ENCODE data around the gene ZNF277.

The ZNF277 gene

GRCh38 chr7:112171673-112172072 lies 34.8 kb upstream of the ZNF277 start:
- no peak overlapping the region for H3K4me3 ChIP-seq (ENCODE audit: low read depth, low read length)
- no peak overlapping the region for H3K9ac ChIP-seq (ENCODE audit: low read depth, low read length)
- no peaks in the 10 kb centered on the region for H3K9me3 ChIP-seq (ENCODE audit: control insufficient read depth, insufficient read depth, low read length)
- no peaks in the 10 kb centered on the region for H3K36me3 ChIP-seq (ENCODE audit: control insufficient read depth, insufficient read depth, low read length)
- H3K4me1 ChIP-seq (ENCODE audit: control insufficient read depth, insufficient read depth, low read length), result no peaks in the 10 kb centered on the region
- no peaks in the 10 kb centered on the region for H3K27me3 ChIP-seq (ENCODE audit: control insufficient read depth, insufficient read depth, low read length)

GRCh38 chr7:112172870-112173567 lies 33.5 kb upstream of the ZNF277 start:
- no peaks in the 10 kb centered on the region for H3K9me3 ChIP-seq (ENCODE audit: control insufficient read depth, insufficient read depth, low read length)
- H3K4me1 ChIP-seq (ENCODE audit: control insufficient read depth, insufficient read depth, low read length), result peaks cover 2% of the 10 kb centered on the region
- H3K4me3 ChIP-seq (ENCODE audit: low read depth, low read length), result no peak overlapping the region
- H3K36me3 ChIP-seq (ENCODE audit: control insufficient read depth, insufficient read depth, low read length), result no peaks in the 10 kb centered on the region
- no peak overlapping the region for H3K9ac ChIP-seq (ENCODE audit: low read depth, low read length)
- no peaks in the 10 kb centered on the region for H3K27me3 ChIP-seq (ENCODE audit: control insufficient read depth, insufficient read depth, low read length)

GRCh38 chr7:112173568-112173905 lies 33.0 kb upstream of the ZNF277 start:
- no peaks in the 10 kb centered on the region for H3K36me3 ChIP-seq (ENCODE audit: control insufficient read depth, insufficient read depth, low read length)
- peaks cover 2% of the 10 kb centered on the region for H3K4me1 ChIP-seq (ENCODE audit: control insufficient read depth, insufficient read depth, low read length)
- no peak overlapping the region for H3K4me3 ChIP-seq (ENCODE audit: low read depth, low read length)
- no peak overlapping the region for H3K9ac ChIP-seq (ENCODE audit: low read depth, low read length)
- H3K9me3 ChIP-seq (ENCODE audit: control insufficient read depth, insufficient read depth, low read length), result no peaks in the 10 kb centered on the region
- no peaks in the 10 kb centered on the region for H3K27me3 ChIP-seq (ENCODE audit: control insufficient read depth, insufficient read depth, low read length)

GRCh38 chr7:112174192-112174591 lies 32.3 kb upstream of the ZNF277 start:
- Histone ChIP-seq H3K4me1 (ENCODE audit: control insufficient read depth, insufficient read depth, low read length) (peaks cover 2% of the 10 kb centered on the region), H3K9me3 (ENCODE audit: control insufficient read depth, insufficient read depth, low read length) (no peaks in the 10 kb centered on the region), H3K27me3 (ENCODE audit: control insufficient read depth, insufficient read depth, low read length) (no peaks in the 10 kb centered on the region), H3K36me3 (ENCODE audit: control insufficient read depth, insufficient read depth, low read length) (no peaks in the 10 kb centered on the region), H3K4me3 (ENCODE audit: low read depth, low read length) (no peak overlapping the region), H3K9ac (ENCODE audit: low read depth, low read length) (no peak overlapping the region)

- no peak overlapping the region for H3K4me3 ChIP-seq (ENCODE audit: low read depth, low read length)
- no peaks in the 10 kb centered on the region for H3K36me3 ChIP-seq (ENCODE audit: control insufficient read depth, insufficient read depth, low read length)
- no peak overlapping the region for H3K9ac ChIP-seq (ENCODE audit: low read depth, low read length)
- no peaks in the 10 kb centered on the region for H3K9me3 ChIP-seq (ENCODE audit: control insufficient read depth, insufficient read depth, low read length)
- H3K27me3 ChIP-seq (ENCODE audit: control insufficient read depth, insufficient read depth, low read length), result no peaks in the 10 kb centered on the region
- H3K4me1 ChIP-seq (ENCODE audit: control insufficient read depth, insufficient read depth, low read length), result peaks cover 7% of the 10 kb centered on the region
These were observed 30.3 kb upstream of the ZNF277 start for GRCh38 chr7:112176241-112176640.

- H3K4me1 ChIP-seq (ENCODE audit: control insufficient read depth, insufficient read depth, low read length), result peaks cover 7% of the 10 kb centered on the region
- no peak overlapping the region for H3K4me3 ChIP-seq (ENCODE audit: low read depth, low read length)
- H3K36me3 ChIP-seq (ENCODE audit: control insufficient read depth, insufficient read depth, low read length), result no peaks in the 10 kb centered on the region
- no peaks in the 10 kb centered on the region for H3K27me3 ChIP-seq (ENCODE audit: control insufficient read depth, insufficient read depth, low read length)
- no peak overlapping the region for H3K9ac ChIP-seq (ENCODE audit: low read depth, low read length)
- H3K9me3 ChIP-seq (ENCODE audit: control insufficient read depth, insufficient read depth, low read length), result no peaks in the 10 kb centered on the region
These were observed 29.6 kb upstream of the ZNF277 start for GRCh38 chr7:112176693-112177415.

- Histone ChIP-seq H3K4me3 (ENCODE audit: low read depth, low read length) (no peak overlapping the region), H3K36me3 (ENCODE audit: control insufficient read depth, insufficient read depth, low read length) (no peaks in the 10 kb centered on the region), H3K9me3 (ENCODE audit: control insufficient read depth, insufficient read depth, low read length) (no peaks in the 10 kb centered on the region), H3K9ac (ENCODE audit: low read depth, low read length) (no peak overlapping the region), H3K4me1 (ENCODE audit: control insufficient read depth, insufficient read depth, low read length) (peaks cover 7% of the 10 kb centered on the region), H3K27me3 (ENCODE audit: control insufficient read depth, insufficient read depth, low read length) (no peaks in the 10 kb centered on the region)
These were observed 26.3 kb upstream of the ZNF277 start for GRCh38 chr7:112180223-112180622.

- Histone ChIP-seq H3K27me3 (ENCODE audit: control insufficient read depth, insufficient read depth, low read length) (no peaks in the 10 kb centered on the region), H3K4me3 (ENCODE audit: low read depth, low read length) (no peak overlapping the region), H3K9ac (ENCODE audit: low read depth, low read length) (no peak overlapping the region), H3K36me3 (ENCODE audit: control insufficient read depth, insufficient read depth, low read length) (no peaks in the 10 kb centered on the region), H3K4me1 (ENCODE audit: control insufficient read depth, insufficient read depth, low read length) (peaks cover 5% of the 10 kb centered on the region), H3K9me3 (ENCODE audit: control insufficient read depth, insufficient read depth, low read length) (no peaks in the 10 kb centered on the region)
These were observed 23.7 kb upstream of the ZNF277 start for GRCh38 chr7:112182749-112183148.

- H3K36me3 ChIP-seq (ENCODE audit: control insufficient read depth, insufficient read depth, low read length), result no peaks in the 10 kb centered on the region
- no peaks in the 10 kb centered on the region for H3K9me3 ChIP-seq (ENCODE audit: control insufficient read depth, insufficient read depth, low read length)
- no peaks in the 10 kb centered on the region for H3K27me3 ChIP-seq (ENCODE audit: control insufficient read depth, insufficient read depth, low read length)
- H3K4me3 ChIP-seq (ENCODE audit: low read depth, low read length), result no peak overlapping the region
- H3K9ac ChIP-seq (ENCODE audit: low read depth, low read length), result no peak overlapping the region
- H3K4me1 ChIP-seq (ENCODE audit: control insufficient read depth, insufficient read depth, low read length), result peaks cover 5% of the 10 kb centered on the region
These were observed 23.2 kb upstream of the ZNF277 start for GRCh38 chr7:112183266-112183665.

- Histone ChIP-seq H3K9me3 (ENCODE audit: control insufficient read depth, insufficient read depth, low read length) (no peaks in the 10 kb centered on the region), H3K27me3 (ENCODE audit: control insufficient read depth, insufficient read depth, low read length) (no peaks in the 10 kb centered on the region), H3K9ac (ENCODE audit: low read depth, low read length) (no peak overlapping the region), H3K4me1 (ENCODE audit: control insufficient read depth, insufficient read depth, low read length) (peaks cover 5% of the 10 kb centered on the region), H3K4me3 (ENCODE audit: low read depth, low read length) (no peak overlapping the region), H3K36me3 (ENCODE audit: control insufficient read depth, insufficient read depth, low read length) (no peaks in the 10 kb centered on the region)
These were observed 22.0 kb upstream of the ZNF277 start for GRCh38 chr7:112184455-112184854.

- Histone ChIP-seq H3K9me3 (ENCODE audit: control insufficient read depth, insufficient read depth, low read length) (no peaks in the 10 kb centered on the region), H3K4me1 (ENCODE audit: control insufficient read depth, insufficient read depth, low read length) (peaks cover 3% of the 10 kb centered on the region)
These were observed 21.3 kb upstream of the ZNF277 start for GRCh38 chr7:112185005-112185834.

More at GRCh38 chr7:112185005-112185834, 21.3 kb upstream of the ZNF277 start:
- no peaks in the 10 kb centered on the region for H3K27me3 ChIP-seq (ENCODE audit: control insufficient read depth, insufficient read depth, low read length)
- no peak overlapping the region for H3K4me3 ChIP-seq (ENCODE audit: low read depth, low read length)
- no peaks in the 10 kb centered on the region for H3K36me3 ChIP-seq (ENCODE audit: control insufficient read depth, insufficient read depth, low read length)
- no peak overlapping the region for H3K9ac ChIP-seq (ENCODE audit: low read depth, low read length)

All from iPS-15b (cell line).